T-helper 1 cell treated with Interleukin-12 subunit alpha and Interleukin-12 subunit beta and Interleukin-4 antibody, amounts not matched to agents 30 μg/mL and 1 μg/mL, for 36 hours (primary cell): ENCODE measurements around the gene DAGLB.

ENCODE experiments used
- H3K27ac Mint-ChIP-seq: one replicate; pipeline ENCODE4 v1.8.0; 2021; ENCODE audit warnings: mild to moderate bottlenecking, mixed read lengths
- H3K27me3 Mint-ChIP-seq: one replicate; pipeline ENCODE4 v1.8.0; 2021; ENCODE audit warnings: low read depth, mixed read lengths
- H3K36me3 Mint-ChIP-seq: one replicate; pipeline ENCODE4 v1.8.0; 2021; ENCODE audit warnings: low read depth, mixed read lengths
- H3K4me1 Mint-ChIP-seq: one replicate; pipeline ENCODE4 v1.8.0; 2021; ENCODE audit warnings: low read depth, mixed read lengths
- H3K4me3 Mint-ChIP-seq: one replicate; pipeline ENCODE4 v1.8.0; 2021; ENCODE audit warnings: mild to moderate bottlenecking, moderate library complexity, mixed read lengths
- H3K9me3 Mint-ChIP-seq: one replicate; pipeline ENCODE4 v1.8.0; 2021; ENCODE audit warnings: mixed read lengths

The DAGLB gene

GRCh38 chr7:6359734-6360133, 88.0 kb downstream of the DAGLB start:
- no peaks in the 10 kb centered on the region for H3K9me3 Mint-ChIP-seq
- no peaks in the 10 kb centered on the region for H3K36me3 Mint-ChIP-seq
- H3K4me3 Mint-ChIP-seq: no peak overlapping the region

More at GRCh38 chr7:6359734-6360133, 88.0 kb downstream of the DAGLB start:
- H3K4me1 Mint-ChIP-seq: peaks cover 2% of the 10 kb centered on the region
- no peak overlapping the region for H3K27ac Mint-ChIP-seq
- H3K27me3 Mint-ChIP-seq: no peaks in the 10 kb centered on the region
